GM19035 (cell line): ENCODE measurements around the gene ARHGAP42.

Experiments used
- ATAC-seq: cut with Tn5 transposase; IDR thresholded peaks from one replicate; pipeline ENCODE4 v1.9.1; 2021; ENCODE audit not compliant: unreplicated experiment

ARHGAP42 gene

DNA sequence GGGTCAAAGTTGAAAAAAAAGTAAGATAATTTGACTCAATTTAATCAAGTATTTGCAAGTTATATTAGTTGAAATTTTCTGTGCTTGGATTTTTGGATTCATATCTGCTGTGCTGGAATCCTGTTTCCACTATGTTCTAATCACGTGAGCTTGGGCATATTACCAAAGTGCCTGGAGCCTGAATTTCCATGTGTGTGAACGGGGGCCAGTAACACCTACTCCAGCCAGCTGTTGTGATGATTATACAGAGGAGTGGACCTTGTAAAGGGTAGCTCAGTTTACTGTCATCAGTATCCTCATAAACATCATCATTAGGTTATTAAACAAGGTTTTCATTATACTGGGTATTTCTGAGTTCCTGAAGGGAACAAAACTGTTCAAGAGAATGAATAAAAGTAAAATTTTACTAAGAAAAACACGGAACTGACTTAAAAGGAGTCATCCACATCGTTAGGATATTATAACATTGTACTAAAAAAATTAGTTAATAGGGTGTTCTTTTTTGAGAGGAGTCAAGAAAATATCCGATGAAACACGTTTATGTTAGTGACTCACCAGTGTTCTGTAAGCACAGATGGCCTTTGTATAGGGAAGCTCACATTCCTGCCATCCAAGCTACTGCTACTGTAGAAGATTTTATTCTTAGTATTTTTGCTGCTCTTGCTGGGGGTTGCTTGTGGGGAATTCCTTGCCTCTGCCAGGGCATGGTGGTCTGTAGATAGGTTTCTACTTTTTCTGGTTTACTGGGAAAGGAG is 144.1 kb downstream of the ARHGAP42 start:
- no peak for ATAC-seq

DNA sequence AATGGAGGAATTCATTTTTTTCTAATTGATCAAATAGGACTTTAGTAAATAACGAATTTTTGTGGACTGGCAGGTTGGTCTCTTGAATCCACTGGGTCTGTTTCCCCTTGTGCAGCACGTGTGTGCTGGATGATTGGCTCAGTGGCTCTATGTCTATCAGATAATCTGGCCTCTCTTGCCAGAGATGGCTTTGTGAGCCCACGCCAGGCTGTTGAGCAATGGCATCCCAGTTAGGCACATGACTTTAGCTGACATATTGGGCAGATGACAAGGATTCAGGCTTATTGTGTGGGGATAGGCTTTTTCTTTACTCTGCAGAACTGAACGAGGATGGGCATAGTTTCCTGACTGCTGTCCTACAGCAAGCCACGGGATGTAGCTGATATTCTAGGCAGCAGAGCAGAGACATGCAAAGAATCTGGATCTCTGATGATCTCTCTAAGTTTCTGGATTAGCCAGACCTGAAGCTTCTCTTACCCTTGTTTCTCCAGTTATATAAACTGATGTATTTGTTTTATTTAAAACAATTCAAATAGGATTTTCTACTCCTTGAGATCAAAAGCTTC is 144.9 kb downstream of the ARHGAP42 start:
- ATAC-seq = no peak

- ATAC-seq = no peak
Observed at GRCh38 chr11:100832829-100833228, 145.7 kb downstream of the ARHGAP42 start.

GRCh38 chr11:100833276-100833675 is 146.2 kb downstream of the ARHGAP42 start:
- no peak for ATAC-seq

DNA sequence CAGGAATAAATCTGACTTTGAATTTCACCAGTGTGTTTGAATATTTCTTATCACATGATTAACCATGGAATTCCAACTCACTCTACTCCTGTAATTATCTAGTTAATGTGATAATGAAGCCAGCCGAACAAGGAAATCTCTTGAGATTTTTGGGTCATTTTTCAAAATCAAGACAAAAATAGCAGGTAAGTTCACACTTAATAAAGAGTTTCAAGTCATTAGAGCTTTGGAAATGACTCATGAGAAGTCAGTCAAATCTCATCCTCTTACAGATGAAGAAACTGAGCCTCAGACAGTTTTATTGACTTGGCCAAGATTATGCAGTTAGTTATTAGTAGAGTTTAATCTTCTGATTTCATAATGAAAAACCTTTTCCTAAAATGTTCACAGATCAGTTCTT is 148.8 kb downstream of the ARHGAP42 start:
- no peak for ATAC-seq

GRCh38 chr11:100837311-100837710 is 150.2 kb downstream of the ARHGAP42 start:
- no peak for ATAC-seq

GRCh38 chr11:100841711-100842407 is 154.8 kb downstream of the ARHGAP42 start:
- no peak for ATAC-seq

GRCh38 chr11:100847696-100848216 is 160.7 kb downstream of the ARHGAP42 start:
- ATAC-seq = no peak

DNA sequence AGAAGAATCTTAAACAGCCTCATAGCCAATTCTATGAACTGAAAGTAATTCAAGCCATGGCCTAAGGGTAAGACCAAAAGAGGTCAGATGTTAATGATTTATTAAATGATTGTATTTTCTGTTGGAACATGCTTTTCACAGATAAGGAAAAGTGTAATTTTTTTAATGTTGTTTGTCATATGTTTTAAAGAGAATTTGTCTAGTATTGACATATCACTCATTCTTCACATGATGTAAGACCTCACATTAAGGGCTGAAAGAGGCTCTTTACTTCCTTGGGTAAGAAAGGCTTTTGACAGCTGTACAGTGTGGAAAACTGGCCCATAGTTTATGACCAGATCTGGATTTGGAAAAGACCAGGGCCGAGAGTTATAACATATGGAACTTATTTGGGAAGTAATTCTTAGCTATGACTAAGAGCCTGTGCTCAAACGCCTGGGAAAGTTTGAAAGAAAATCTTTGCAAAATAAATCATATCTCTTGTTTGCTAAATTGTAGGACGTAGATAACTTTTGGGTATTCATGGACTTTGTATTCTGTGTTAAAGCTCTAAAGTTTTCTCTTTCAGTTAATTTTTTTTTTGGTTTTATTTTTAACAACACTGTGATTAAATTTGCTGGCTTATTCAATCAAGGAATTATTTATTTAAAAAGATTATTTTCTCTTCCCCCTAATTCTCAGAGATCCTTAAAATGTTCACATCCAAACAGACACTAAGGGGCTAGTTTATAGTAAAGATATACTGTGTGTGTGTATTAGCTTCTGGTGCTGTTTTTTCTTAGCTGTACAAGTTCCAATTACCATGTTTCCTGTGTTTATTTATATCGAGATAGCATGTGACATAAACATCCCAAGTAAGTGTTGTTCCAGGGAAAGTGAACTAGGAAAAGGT is 162.2 kb downstream of the ARHGAP42 start:
- ATAC-seq = no peak

DNA sequence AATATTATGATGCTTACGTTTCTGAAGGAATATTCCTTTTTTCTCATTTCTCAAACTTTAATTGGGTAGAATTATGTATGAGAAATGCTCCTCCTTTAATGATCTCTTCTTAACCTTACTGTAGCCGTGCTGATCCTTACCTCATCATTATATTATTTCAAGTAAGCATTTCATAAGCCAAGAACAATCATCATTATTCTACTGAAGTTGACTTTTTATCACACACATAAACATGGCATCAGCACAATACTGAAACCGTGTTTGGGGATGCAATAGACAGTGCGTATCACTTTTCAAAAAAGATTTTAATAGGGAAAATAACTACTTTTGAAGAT is 162.8 kb downstream of the ARHGAP42 start:
- ATAC-seq = no peak

- ATAC-seq = no peak
Observed at GRCh38 chr11:100851147-100851546, 164.1 kb downstream of the ARHGAP42 start.

GRCh38 chr11:100851584-100852152 is 164.6 kb downstream of the ARHGAP42 start:
- ATAC-seq = no peak

GRCh38 chr11:100855466-100856067 is 168.5 kb downstream of the ARHGAP42 start:
- no peak for ATAC-seq

DNA sequence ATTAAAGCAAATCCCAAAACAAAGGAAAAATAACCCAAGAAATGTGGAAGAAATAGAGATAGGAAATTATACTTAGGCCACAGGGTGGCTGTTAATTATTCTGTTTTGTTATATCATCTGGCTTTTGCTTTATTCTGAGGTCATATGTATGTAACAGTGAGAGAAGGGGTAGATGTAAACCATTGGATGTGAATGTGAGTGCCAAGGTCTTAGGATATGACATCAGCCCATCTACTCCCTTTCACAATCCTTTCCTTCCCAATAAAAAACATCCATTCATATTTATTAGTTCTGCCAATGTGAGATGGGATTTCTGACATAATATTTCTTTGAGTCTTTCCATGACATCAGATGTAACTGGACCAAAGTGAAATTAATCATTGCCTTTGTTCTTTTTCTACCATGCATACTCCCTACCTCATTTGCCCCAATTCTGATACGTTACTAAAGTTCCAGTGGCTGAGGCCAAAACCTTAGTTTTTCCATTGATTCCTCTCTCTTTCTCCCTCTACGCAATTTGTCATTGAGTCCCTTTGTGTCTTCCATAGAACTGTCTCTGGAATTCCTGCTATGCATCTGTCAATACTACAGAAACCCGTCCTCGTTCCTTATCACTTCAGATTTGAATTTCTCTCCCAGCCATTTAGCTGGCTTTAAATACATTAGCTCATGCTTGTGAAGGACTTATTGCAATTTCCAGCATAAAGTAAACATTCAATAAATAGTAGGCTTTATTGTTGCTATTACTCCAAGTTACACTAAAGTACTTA is 170.3 kb downstream of the ARHGAP42 start:
- ATAC-seq = no peak

- ATAC-seq = no peak
Observed at GRCh38 chr11:100860318-100861155, 173.4 kb downstream of the ARHGAP42 start.

GRCh38 chr11:100861212-100861611 is 174.1 kb downstream of the ARHGAP42 start:
- no peak for ATAC-seq

- ATAC-seq = peak; percentile 86
Observed at GRCh38 chr11:100863080-100863581, 176.0 kb downstream of the ARHGAP42 start.

- ATAC-seq = no peak
Observed at GRCh38 chr11:100865443-100866065, 178.5 kb downstream of the ARHGAP42 start.
